K562 (cell line): Measurements from ENCODE around the gene TMEM150A. TPM values are rescaled to one million over a fixed set of nuclear protein-coding genes. Genes with fewer than 3 reads are reported as not detected.
A peak's percentile ranks its signal among the peaks of the same experiment; 100 is the strongest.
"Not testable (repeated sequence)": the region's sequence is repeated elsewhere in the genome, so short reads cannot be mapped to it uniquely, and the experiment has no call there.

ENCODE experiments used
- ATAC-seq: fragments of 200-7000 bp; cut with Tn5 transposase; 3 replicates; pipeline ENCODE4 v1.9.1; 2020; ENCODE audit warnings: moderate library complexity
- BruUV-seq: library from RNA; stranded (reverse); fragments of 400-500 nt; replicated peaks from 2 replicates; lab custom pipeline; 2021; lab: Mats Ljungman, UMichigan
- CTCF ChIA-PET: fragments of 300-600 bp; formaldehyde crosslinking; extraction: SDS; loops from one replicate; lab custom pipeline; 2021; ENCODE audit warnings: low intra/inter-chr PET ratio; lab: Yijun Ruan, JAX
- POLR2A ChIA-PET: fragments of 300-600, 350-650 bp; sonication (Branson Sonifier 250); formaldehyde crosslinking; extraction: SDS; loops from one replicate; lab custom pipeline; 2021; ENCODE audit warnings: antibody characterized with exemption, inconsistent platforms; lab: Yijun Ruan, JAX
- DNase-seq, 4 experiments: peaks; one replicate each; pipeline versions ENCODE4 v3.0.0 to v3.0.0-alpha.2; 2011 to 2018; ENCODE audit warnings: low spot score in 3 of 4, mixed read lengths in 3 of 4; ENCODE audit errors: extremely low read depth in 1 of 4
- FAIRE-seq: peaks from 2 replicates; lab custom pipeline; 2011; peaks lifted over from hg19 to GRCh38; lab: Jason Lieb, UNC
- H2AFZ ChIP-seq: 2 replicates; pipeline ENCODE4 v1.6.0; 2011; ENCODE audit warnings: low read depth, low read length, control low read depth, inconsistent platforms
- H3K27ac ChIP-seq: fragments of 200-600 bp; 3 replicates; pipeline ENCODE4 v1.8.0; 2011; ENCODE audit warnings: low read depth, mild to moderate bottlenecking, control low read depth, inconsistent platforms, low read length, moderate library complexity, mixed read lengths; ENCODE audit errors: extremely low read depth
- H3K27me3 ChIP-seq, 2 experiments: fragments of 300-600 bp in 1 of 2; 2 replicates in 1 of 2; 3 replicates in 1 of 2; pipeline versions ENCODE4 v1.6.0 to v1.8.0; 2011; ENCODE audit warnings: inconsistent platforms in 2 of 2, low read length in 2 of 2, mild to moderate bottlenecking in 1 of 2, mixed read lengths in 1 of 2, moderate library complexity in 1 of 2; ENCODE audit not compliant: control insufficient read depth in 2 of 2, insufficient read depth in 2 of 2
- H3K36me3 ChIP-seq: fragments of 300-600 bp; 3 replicates; pipeline ENCODE4 v1.8.0; 2011; ENCODE audit warnings: mild to moderate bottlenecking, low read length, inconsistent platforms; ENCODE audit not compliant: control insufficient read depth, insufficient read depth
- H3K4me1 ChIP-seq, 2 experiments: fragments of 200-600 bp in 1 of 2; replicated peaks in 1 of 2; 2 replicates in 1 of 2; 3 replicates in 1 of 2; pipeline versions ENCODE4 v1.5.1 to v1.8.0; 2011; ENCODE audit warnings: inconsistent platforms in 2 of 2, low read length in 2 of 2, mild to moderate bottlenecking in 1 of 2, mixed read lengths in 1 of 2, moderate library complexity in 1 of 2; ENCODE audit not compliant: control insufficient read depth in 2 of 2, insufficient read depth in 2 of 2
- H3K4me2 ChIP-seq: 2 replicates; pipeline ENCODE4 v1.6.1; 2011; ENCODE audit warnings: low read length, control low read depth, inconsistent platforms, mixed read lengths; ENCODE audit not compliant: insufficient read depth
- H3K4me3 ChIP-seq: fragments of 200-600 bp; sonication (generic), shearing (Covaris generic); 2 replicates; pipeline ENCODE4 v1.5.1; 2016; ENCODE audit warnings: control low read depth, inconsistent platforms
- H3K79me2 ChIP-seq: fragments of 200-600 bp; 3 replicates; pipeline ENCODE4 v1.8.0; 2011; ENCODE audit warnings: low read length, inconsistent platforms; ENCODE audit not compliant: control insufficient read depth, insufficient read depth
- H3K9ac ChIP-seq, 2 experiments: 2 replicates each; pipeline versions ENCODE4 v1.6.0 to v1.6.1; 2011; ENCODE audit warnings: low read depth in 2 of 2, low read length in 2 of 2, control low read depth in 1 of 2, inconsistent platforms in 1 of 2, mild to moderate bottlenecking in 1 of 2, mixed read lengths in 1 of 2; ENCODE audit not compliant: insufficient read depth in 1 of 2
- H3K9me1 ChIP-seq: one replicate; pipeline ENCODE4 v1.6.0; 2011; ENCODE audit warnings: inconsistent platforms, mild to moderate bottlenecking, low read length, moderate library complexity; ENCODE audit not compliant: control insufficient read depth, insufficient read depth
- H3K9me3 ChIP-seq: replicated peaks from 2 replicates; pipeline ENCODE4 v1.5.1; 2011; ENCODE audit warnings: low read depth, low read length, inconsistent platforms; ENCODE audit not compliant: control insufficient read depth, insufficient read depth
- H4K20me1 ChIP-seq: replicated peaks from 2 replicates; pipeline ENCODE4 v1.6.1; 2011; ENCODE audit warnings: low read length, inconsistent platforms, mixed read lengths; ENCODE audit not compliant: control insufficient read depth, insufficient read depth
- GTF2F1 ChIP-seq: IDR thresholded peaks from 2 replicates; pipeline ENCODE4 v1.6.1; 2011; ENCODE audit warnings: low read depth, low read length, improper control_type of control experiment
- HLTF ChIP-seq: fragments of 450-650 bp; IDR thresholded peaks from 2 replicates; pipeline ENCODE4 v1.6.1; 2016
- MEIS2 ChIP-seq: fragments of 450-650 bp; IDR thresholded peaks from 2 replicates; pipeline ENCODE4 v1.6.1; 2014; ENCODE audit warnings: mild to moderate bottlenecking; ENCODE audit not compliant: partially characterized antibody
- MLLT1 ChIP-seq, 2 experiments: fragments of 450-650 bp; IDR thresholded peaks; 2 replicates each; pipeline ENCODE4 v1.6.1; 2016
- NBN ChIP-seq: fragments of 450-650 bp; IDR thresholded peaks from 2 replicates; pipeline ENCODE4 v1.6.1; 2016; ENCODE audit warnings: low read depth, mild to moderate bottlenecking
- NCOA4 ChIP-seq: fragments of 450-650 bp; IDR thresholded peaks from 2 replicates; pipeline ENCODE4 v1.6.1; 2018; ENCODE audit warnings: mild to moderate bottlenecking; ENCODE audit not compliant: partially characterized antibody
- NKRF ChIP-seq: fragments of 450-650 bp; IDR thresholded peaks from 2 replicates; pipeline ENCODE4 v1.6.1; 2016; ENCODE audit warnings: borderline replicate concordance
- ZNF699 ChIP-seq: fragments of 250-450 bp; sonication (Bioruptor Pico); IDR thresholded peaks from 2 replicates; pipeline ENCODE4 v1.8.0; 2021; ENCODE audit warnings: mild to moderate bottlenecking, moderate library complexity; ENCODE audit not compliant: insufficient replicate concordance
- WGBS: fragments of 100-300 bp; shearing (Covaris generic); methylation state at CpG from one replicate; pipeline ENCODE4 v1.1.6; 2016; ENCODE audit warnings: low coverage, mixed read lengths; ENCODE audit not compliant: insufficient coverage; ENCODE audit errors: missing lambda C conversion rate; 5-methylcytosine and 5-hydroxymethylcytosine counted together
- in situ Hi-C: fragments of 300-500 bp; cut with MboI; formaldehyde crosslinking; loops from 4 replicates; pipeline ENCODE4 v1.15.0; 2018; ENCODE audit warnings: inconsistent platforms, mixed read lengths
- intact Hi-C: fragments of 100-400 bp; cut with micrococcal nuclease; formaldehyde crosslinking; loops from 2 replicates; pipeline ENCODE4 v1.14.2; 2022
- polyA plus RNA-seq, 8 experiments: library from polyadenylated mRNA; depleted of rRNA in 4 of 8; stranded (reverse) in 5 of 8; unstranded in 3 of 8; fragments of >200 nt; fragmentation: Nextera tagmentation in 2 of 8; fragmentation: Illumina TruSeq in 1 of 8; extraction: Ambion mirVana in 2 of 8; extraction: Trizol in 1 of 8; gene quantifications; 2 replicates each; pipeline versions ENCODE4 v1.2.1 to v1.2.3, GENCODE V29; 2011 to 2014; ENCODE audit warnings: inconsistent platforms in 1 of 8, missing spikeins in 1 of 8
- total RNA-seq, 7 experiments: library from RNA; depleted of rRNA in 6 of 7; stranded (reverse); fragments of >200 nt in 6 of 7; fragmentation: Illumina TruSeq in 2 of 7; extraction: Trizol in 2 of 7; gene quantifications; 2 replicates each; pipeline versions ENCODE4 v1.2.1 to v1.2.3, GENCODE V29; 2011 to 2021; ENCODE audit warnings: low replicate concordance in 1 of 7

TMEM150A gene
- total and polyA plus RNA-seq, 9 of the 15 experiments (the other 6 are each of a cell fraction or from before 2014, with no cell fraction given) = 3.9 to 17.1 (median 8.4) TPM

GRCh38 chr2:85617723-85618122 lies 15.2 kb upstream of the TMEM150A start:
- CTCF ChIA-PET, FAIRE-seq, BruUV-seq, H4K20me1 ChIP-seq, in situ Hi-C loops, H3K9me1 ChIP-seq, H3K27me3 ChIP-seq, DNase-seq, H2AFZ ChIP-seq, H3K9me3 ChIP-seq, ATAC-seq: not testable (repeated sequence)
- Histone ChIP-seq H3K4me2 (peak overlapping the region; percentile 73), H3K4me3 (peak overlapping the region; percentile 65; the same call in 1 of the 2 replicates), H3K4me1 (peaks cover 11% of the 10 kb centered on the region in 2 experiments; a peak in 4 of 5 replicates), H3K27ac (peak overlapping the region; percentile 88; the same call in 1 of the 3 replicates), H3K9ac (peak overlapping the region; percentile 39 to 88; a peak in 3 of 4 replicates), H3K79me2 (peaks cover 54% of the 10 kb centered on the region), H3K36me3 (peaks cover 53% of the 10 kb centered on the region)
- POLR2A ChIA-PET = interaction anchor here (0.7 to 1.7 kb wide), 5 partner anchors 11 to 601 kb away, joined by 3 to 7 read pairs (median 3); partner anchors contain the start of gene RNF181
- intact Hi-C loops = loop anchor here (5.0 kb wide), 1 partner anchor 290 kb away; the partner anchor contains the start of gene TGOLN2
- 83% methylated on average over 4 of the region's 5 CpGs for WGBS
- peak; percentile 18 for TF ChIP-seq MEIS2

- Histone ChIP-seq H3K9me3 (no peaks in the 10 kb centered on the region), H3K36me3 (peaks cover 34% of the 10 kb centered on the region), H3K9me1 (no peaks in the 10 kb centered on the region), H3K4me2 (peak overlapping the region; percentile 73), H3K9ac (peak overlapping the region; percentile 75 to 88; a peak in 2 of 4 replicates), H4K20me1 (no peaks in the 10 kb centered on the region; the same call in 1 of the 2 replicates), H3K27ac (peak overlapping the region; percentile 88; the same call in 2 of the 3 replicates), H2AFZ (0 out of 2 replicates have a peak overlapping the region, but pooled peaks have one; percentile 43), H3K79me2 (peaks cover 64% of the 10 kb centered on the region), H3K4me3 (peak overlapping the region; percentile 65), H3K27me3 (no peaks in the 10 kb centered on the region), H3K4me1 (peaks cover 11 to 33% of the 10 kb centered on the region in 2 experiments; a peak in 4 of 5 replicates)
- no peak for TF ChIP-seq NCOA4
- no peak for TF ChIP-seq ZNF699 (CRISPR knock-in tag)
- no peak for TF ChIP-seq NKRF
- TF ChIP-seq NBN = 0 out of 2 replicates have a peak, but pooled peaks have one; percentile 0
- TF ChIP-seq MLLT1 (IDR thresholded peaks at IDR 0.05) = peak in 1 of 2 experiments; percentile 91; a peak in 2 of 4 replicates
- no peak for TF ChIP-seq GTF2F1
- 0 out of 2 replicates have a peak, but pooled peaks have one; percentile 16 for TF ChIP-seq HLTF
- ChIA-PET CTCF (no interaction called here), POLR2A (interaction anchor here (0.6 to 1.7 kb wide), 12 partner anchors 9 to 578 kb away, joined by 3 to 5 read pairs (median 4); partner anchors contain the start of genes GGCX, MAT2A, RNF181 and TMEM150A)
- in situ Hi-C loops (no loop called here), intact Hi-C loops (loop anchor here (5.0 kb wide), 1 partner anchor 288 kb away; the partner anchor contains the start of gene TGOLN2)
- no peak for DNase-seq
- no peak for FAIRE-seq
- BruUV-seq = TSS peak; percentile 65
- no peak for ATAC-seq
- WGBS = 70% methylated on average over 17 of the region's 17 CpGs
These were observed 12.9 kb upstream of the TMEM150A start for GRCh38 chr2:85615413-85615728.
